DOHH2 (cell line): ENCODE results near the gene TSTD1.

ENCODE experiments used
- CTCF ChIP-seq: fragments of 200-600 bp; sonication (generic); IDR thresholded peaks from one replicate; pipeline ENCODE4 v1.5.1; 2014; ENCODE audit warnings: antibody characterized with exemption, mild to moderate bottlenecking, low read depth, low read length; ENCODE audit not compliant: poor library complexity, severe bottlenecking
- EZH2phosphoT487 ChIP-seq: fragments of 200-600 bp; sonication (generic); IDR thresholded peaks from 2 replicates; pipeline ENCODE4 v1.6.1; 2017; ENCODE audit warnings: borderline replicate concordance, mild to moderate bottlenecking, antibody characterized with exemption, low read length, moderate library complexity, mixed read lengths

- no peak for TF ChIP-seq CTCF
- TF ChIP-seq EZH2phosphoT487 = no peak
Measured at GRCh38 chr1:161046605-161047228, 8.0 kb upstream of the TSTD1 start.
